WTC11 (cell line): Measurements from ENCODE around the gene AKT1. TPM values are rescaled to one million over a fixed set of nuclear protein-coding genes. Genes with fewer than 3 reads are reported as not detected.

Experiments used
- ATAC-seq: fragments of 200-7000 bp; cut with Tn5 transposase; 2 replicates; pipeline ENCODE4 v1.10.0; 2021; ENCODE audit warnings: mild to moderate bottlenecking, moderate library complexity
- CTCF ChIA-PET: fragments of 300-600 bp; sonication (Branson Sonifier 250); formaldehyde crosslinking; loops from one replicate; lab custom pipeline; 2021; ENCODE audit warnings: antibody characterized with exemption; lab: Charles Lee
- POLR2A ChIA-PET: fragments of 350-600 bp; sonication (Branson Sonifier 250); formaldehyde crosslinking; loops from one replicate; lab custom pipeline; 2021; ENCODE audit warnings: antibody characterized with exemption; lab: Charles Lee
- DNase-seq: peaks from one replicate; pipeline ENCODE4 v3.0.0; 2021; ENCODE audit warnings: low spot score
- H3K27ac Mint-ChIP-seq: 2 replicates; pipeline ENCODE4 v1.8.0; 2021; ENCODE audit warnings: mixed read lengths
- H3K27me3 Mint-ChIP-seq: 2 replicates; pipeline ENCODE4 v1.8.0; 2021; ENCODE audit warnings: low read depth, mild to moderate bottlenecking, moderate library complexity, mixed read lengths
- H3K36me3 Mint-ChIP-seq: 2 replicates; pipeline ENCODE4 v1.8.0; 2021; ENCODE audit warnings: mixed read lengths
- H3K4me1 Mint-ChIP-seq: 2 replicates; pipeline ENCODE4 v1.8.0; 2022; ENCODE audit warnings: mixed read lengths
- H3K4me3 Mint-ChIP-seq: 2 replicates; pipeline ENCODE4 v1.8.0; 2021; ENCODE audit warnings: mild to moderate bottlenecking, moderate library complexity, mixed read lengths
- H3K9me3 Mint-ChIP-seq: 2 replicates; pipeline ENCODE4 v1.8.0; 2021; ENCODE audit warnings: mixed read lengths
- ATF2 ChIP-seq: sonication (generic); formaldehyde crosslinking; IDR thresholded peaks from 2 replicates; pipeline ENCODE4 v1.8.1; 2022; ENCODE audit warnings: low read depth, missing genetic modification reagents, borderline replicate concordance
- CTCF ChIP-seq: fragments of 200-600 bp; IDR thresholded peaks from 2 replicates; pipeline ENCODE4 v1.8.0; 2022; ENCODE audit warnings: antibody characterized with exemption
- E2F5 ChIP-seq: sonication (generic); formaldehyde crosslinking; IDR thresholded peaks from 2 replicates; pipeline ENCODE4 v1.8.1; 2022; ENCODE audit warnings: mild to moderate bottlenecking, moderate library complexity, missing genetic modification reagents
- ELF4 ChIP-seq: sonication (generic); formaldehyde crosslinking; IDR thresholded peaks from 2 replicates; pipeline ENCODE4 v1.8.1; 2022; ENCODE audit warnings: low read depth, mild to moderate bottlenecking, moderate library complexity, missing genetic modification reagents
- EMX1 ChIP-seq: fragments of 250-450 bp; sonication (Bioruptor Pico); IDR thresholded peaks from 2 replicates; pipeline ENCODE4 v1.8.0; 2021; ENCODE audit warnings: mild to moderate bottlenecking
- ESRRA ChIP-seq: sonication (generic); formaldehyde crosslinking; IDR thresholded peaks from 2 replicates; pipeline ENCODE4 v1.8.1; 2022; ENCODE audit warnings: mild to moderate bottlenecking, missing genetic modification reagents, borderline replicate concordance
- ETV6 ChIP-seq: sonication (generic); formaldehyde crosslinking; IDR thresholded peaks from 2 replicates; pipeline ENCODE4 v1.8.1; 2022; ENCODE audit warnings: mild to moderate bottlenecking, missing genetic modification reagents
- FOXP4 ChIP-seq: sonication (generic); formaldehyde crosslinking; IDR thresholded peaks from 2 replicates; pipeline ENCODE4 v1.8.0; 2022; ENCODE audit warnings: mild to moderate bottlenecking, missing genetic modification reagents
- IRF1 ChIP-seq: sonication (generic); formaldehyde crosslinking; IDR thresholded peaks from 2 replicates; pipeline ENCODE4 v1.8.0; 2023; ENCODE audit warnings: missing genetic modification reagents
- JAZF1 ChIP-seq: fragments of 250-450 bp; sonication (Bioruptor Pico); IDR thresholded peaks from 2 replicates; pipeline ENCODE4 v1.9.0; 2021; ENCODE audit warnings: moderate library complexity, mild to moderate bottlenecking, inconsistent platforms
- MAX ChIP-seq: sonication (generic); formaldehyde crosslinking; IDR thresholded peaks from 2 replicates; pipeline ENCODE4 v1.8.0; 2022; ENCODE audit warnings: mild to moderate bottlenecking, missing genetic modification reagents
- MYBL2 ChIP-seq: sonication (generic); formaldehyde crosslinking; IDR thresholded peaks from 2 replicates; pipeline ENCODE4 v1.8.1; 2023; ENCODE audit warnings: mild to moderate bottlenecking, moderate library complexity, missing genetic modification reagents
- NFATC4 ChIP-seq: fragments of 250-450 bp; sonication (Bioruptor Pico); IDR thresholded peaks from 2 replicates; pipeline ENCODE4 v1.9.0; 2021; ENCODE audit warnings: mild to moderate bottlenecking
- NR1H2 ChIP-seq: sonication (generic); formaldehyde crosslinking; IDR thresholded peaks from 2 replicates; pipeline ENCODE4 v1.9.0; 2021; ENCODE audit warnings: mild to moderate bottlenecking, moderate library complexity, missing genetic modification reagents
- NR3C1 ChIP-seq: sonication (generic); formaldehyde crosslinking; conservative IDR thresholded peaks from 2 replicates; pipeline ENCODE4 v1.8.1; 2023; ENCODE audit warnings: low read depth, mild to moderate bottlenecking, missing genetic modification reagents
- OVOL2 ChIP-seq: fragments of 250-450 bp; sonication (Bioruptor Pico); IDR thresholded peaks from 2 replicates; pipeline ENCODE4 v1.9.0; 2021; ENCODE audit warnings: mild to moderate bottlenecking, borderline replicate concordance
- PREB ChIP-seq: sonication (generic); formaldehyde crosslinking; IDR thresholded peaks from 2 replicates; pipeline ENCODE4 v1.8.1; 2022; ENCODE audit warnings: mild to moderate bottlenecking, missing genetic modification reagents, moderate library complexity, borderline replicate concordance
- SMAD4 ChIP-seq: sonication (generic); formaldehyde crosslinking; IDR thresholded peaks from 2 replicates; pipeline ENCODE4 v1.8.0; 2022; ENCODE audit warnings: mild to moderate bottlenecking, missing genetic modification reagents
- TP53 ChIP-seq: sonication (generic); formaldehyde crosslinking; IDR thresholded peaks from 2 replicates; pipeline ENCODE4 v1.8.1; 2023; ENCODE audit warnings: mild to moderate bottlenecking, missing genetic modification reagents
- USF1 ChIP-seq: sonication (generic); formaldehyde crosslinking; IDR thresholded peaks from 2 replicates; pipeline ENCODE4 v1.8.0; 2022; ENCODE audit warnings: mild to moderate bottlenecking, missing genetic modification reagents
- ZNF121 ChIP-seq: sonication (generic); formaldehyde crosslinking; IDR thresholded peaks from 2 replicates; pipeline ENCODE4 v1.8.0; 2023; ENCODE audit warnings: missing genetic modification reagents
- ZNF232 ChIP-seq: sonication (generic); formaldehyde crosslinking; IDR thresholded peaks from 2 replicates; pipeline ENCODE4 v1.8.0; 2022; ENCODE audit warnings: mild to moderate bottlenecking, missing genetic modification reagents
- ZNF396 ChIP-seq: fragments of 250-450 bp; sonication (Bioruptor Pico); IDR thresholded peaks from 2 replicates; pipeline ENCODE4 v1.8.0; 2021; ENCODE audit warnings: mild to moderate bottlenecking, moderate library complexity, borderline replicate concordance
- ZNF416 ChIP-seq: fragments of 250-450 bp; sonication (Bioruptor Pico); IDR thresholded peaks from 2 replicates; pipeline ENCODE4 v1.9.0; 2021; ENCODE audit warnings: mild to moderate bottlenecking, inconsistent platforms
- ZNF671 ChIP-seq: fragments of 250-450 bp; sonication (Bioruptor Pico); IDR thresholded peaks from 2 replicates; pipeline ENCODE4 v1.8.0; 2021; ENCODE audit warnings: mild to moderate bottlenecking
- total RNA-seq: library from RNA; stranded (reverse); gene quantifications from 3 replicates; pipeline ENCODE4 v1.2.3, GENCODE V29; 2021

The AKT1 gene
- total RNA-seq, 1 experiment from 2014 or later: 121 TPM

GRCh38 chr14:104766863-104767633, 28.5 kb downstream of the AKT1 start:
- Mint-ChIP-seq H3K4me3 (peak overlapping the region; percentile 50), H3K9me3 (peaks cover 17% of the 10 kb centered on the region), H3K27me3 (no peaks in the 10 kb centered on the region; the same call in 1 of the 2 replicates), H3K36me3 (peaks cover 27% of the 10 kb centered on the region), H3K4me1 (peaks cover 17% of the 10 kb centered on the region), H3K27ac (peak overlapping the region; percentile 31; the same call in 1 of the 2 replicates)
- no peak for DNase-seq
- POLR2A ChIA-PET: no interaction called here
- no peak for ATAC-seq
- CTCF ChIA-PET: interaction anchor here (1.2 to 2.3 kb wide), 2 partner anchors 14 to 60 kb away, joined by 7 to 8 read pairs; partner anchors contain the start of gene SIVA1
- TF ChIP-seq ZNF232 (CRISPR knock-in tag) (no peak), JAZF1 (CRISPR knock-in tag) (no peak), ELF4 (CRISPR knock-in tag) (no peak), ETV6 (CRISPR knock-in tag) (no peak), USF1 (CRISPR knock-in tag) (no peak), SMAD4 (CRISPR knock-in tag) (no peak), ZNF121 (no peak), ZNF416 (no peak), ATF2 (CRISPR knock-in tag) (no peak), MAX (CRISPR knock-in tag) (no peak), NR3C1 (CRISPR knock-in tag) (no peak), MYBL2 (CRISPR knock-in tag) (no peak), OVOL2 (CRISPR knock-in tag) (no peak), ZNF396 (no peak), EMX1 (CRISPR knock-in tag) (no peak), FOXP4 (CRISPR knock-in tag) (no peak), NFATC4 (CRISPR knock-in tag) (no peak), TP53 (no peak), ESRRA (CRISPR knock-in tag) (no peak), E2F5 (CRISPR knock-in tag) (no peak)

GRCh38 chr14:104766256-104766862, 29.2 kb downstream of the AKT1 start:
- DNase-seq (no peak), ATAC-seq (no peak)
- H3K4me1 Mint-ChIP-seq: peaks cover 18% of the 10 kb centered on the region
- H3K27ac Mint-ChIP-seq: peak overlapping the region; percentile 31; the same call in 1 of the 2 replicates
- H3K36me3 Mint-ChIP-seq: peaks cover 23% of the 10 kb centered on the region
- POLR2A ChIA-PET: no interaction called here
- H3K4me3 Mint-ChIP-seq: peak overlapping the region; percentile 50
- CTCF ChIA-PET: interaction anchor here (1.2 to 2.3 kb wide), 2 partner anchors 13 to 60 kb away, joined by 7 to 8 read pairs; partner anchors contain the start of gene SIVA1
- peaks cover 17% of the 10 kb centered on the region for H3K9me3 Mint-ChIP-seq
- H3K27me3 Mint-ChIP-seq: no peaks in the 10 kb centered on the region; the same call in 1 of the 2 replicates
- TF ChIP-seq PREB (no peak), ZNF121 (no peak), USF1 (CRISPR knock-in tag) (no peak), CTCF (no peak), NR1H2 (no peak), IRF1 (CRISPR knock-in tag) (no peak), ZNF671 (CRISPR knock-in tag) (no peak)
